Sigmoid colon (tissue), 4 donors: ENCODE results near the gene DHRS3.

Experiments used
- CTCF ChIP-seq, 4 experiments: fragments of 450-650 bp in 3 of 4; fragments of 200-600 bp in 1 of 4; IDR thresholded peaks; one replicate each; pipeline ENCODE4 v1.5.1; 2016 to 2019; ENCODE audit warnings: antibody characterized with exemption in 4 of 4, mild to moderate bottlenecking in 3 of 4, moderate library complexity in 2 of 4
- EP300 ChIP-seq, 4 donors: sonication (generic); formaldehyde crosslinking; IDR thresholded peaks; one replicate each; pipeline ENCODE4 v1.6.1; 2017; ENCODE audit warnings: antibody characterized with exemption in 4 of 4
- POLR2A ChIP-seq, 2 donors: fragments of 450-650 bp; IDR thresholded peaks; one replicate each; pipeline ENCODE4 v1.6.1; 2016; ENCODE audit warnings: antibody characterized with exemption in 2 of 2, mild to moderate bottlenecking in 2 of 2, moderate library complexity in 2 of 2
- POLR2AphosphoS5 ChIP-seq, 4 donors: sonication (generic); formaldehyde crosslinking; IDR thresholded peaks; one replicate each; pipeline ENCODE4 v1.6.1; 2017; ENCODE audit warnings: antibody characterized with exemption in 4 of 4

GRCh38 chr1:12592496-12592895, 25.5 kb downstream of the DHRS3 start:
- TF ChIP-seq EP300 (IDR thresholded peaks at IDR 0.05) (no peak), POLR2A (IDR thresholded peaks at IDR 0.05) (no peak), CTCF (IDR thresholded peaks at IDR 0.05) (no peak), POLR2AphosphoS5 (IDR thresholded peaks at IDR 0.05) (no peak)
